Nephron (organoid): ENCODE data around the gene FBXO48.

Source experiments
- H3K27ac Mint-ChIP-seq, 3 experiments: 2 replicates each; pipeline ENCODE4 v1.8.0; 2020; ENCODE audit warnings: mixed read lengths in 3 of 3, mild to moderate bottlenecking in 2 of 3, moderate library complexity in 1 of 3
- H3K27me3 Mint-ChIP-seq: 2 replicates; pipeline ENCODE4 v1.8.0; 2021; ENCODE audit warnings: low read depth, mild to moderate bottlenecking, moderate library complexity, mixed read lengths
- H3K36me3 Mint-ChIP-seq: 2 replicates; pipeline ENCODE4 v1.8.0; 2020; ENCODE audit warnings: low read depth, mixed read lengths
- H3K4me1 Mint-ChIP-seq: 2 replicates; pipeline ENCODE4 v1.8.0; 2020; ENCODE audit warnings: mixed read lengths
- H3K4me3 Mint-ChIP-seq, 3 experiments: 2 replicates each; pipeline ENCODE4 v1.8.0; 2020; ENCODE audit warnings: mild to moderate bottlenecking in 3 of 3, mixed read lengths in 3 of 3, moderate library complexity in 2 of 3
- H3K9me3 Mint-ChIP-seq: 2 replicates; pipeline ENCODE4 v1.8.0; 2020; ENCODE audit warnings: mixed read lengths
- CTCF ChIP-seq, 3 experiments: fragments of 200-600 bp; sonication (generic); IDR thresholded peaks; one replicate each; pipeline ENCODE4 v1.5.0; 2021; ENCODE audit warnings: antibody characterized with exemption in 3 of 3; ENCODE audit not compliant: unreplicated experiment in 3 of 3

Gene FBXO48

GRCh38 chr2:68506170-68506569, 39.1 kb upstream of the FBXO48 start:
- Mint-ChIP-seq H3K4me1 (no peaks in the 10 kb centered on the region), H3K36me3 (peaks cover 15% of the 10 kb centered on the region), H3K27me3 (no peaks in the 10 kb centered on the region), H3K27ac (no peak overlapping the region), H3K9me3 (peaks cover 5% of the 10 kb centered on the region), H3K4me3 (no peak overlapping the region)
- no peak for TF ChIP-seq CTCF (IDR thresholded peaks at IDR 0.05; ENCODE audit: unreplicated experiment in 3 of 3)

- no peak for TF ChIP-seq CTCF (IDR thresholded peaks at IDR 0.05; ENCODE audit: unreplicated experiment in 3 of 3)
- no peaks in the 10 kb centered on the region for H3K27me3 Mint-ChIP-seq
- H3K9me3 Mint-ChIP-seq: peaks cover 5% of the 10 kb centered on the region
- peaks cover 15% of the 10 kb centered on the region for H3K36me3 Mint-ChIP-seq
- H3K27ac Mint-ChIP-seq: no peak overlapping the region
- no peak overlapping the region for H3K4me3 Mint-ChIP-seq
- no peaks in the 10 kb centered on the region for H3K4me1 Mint-ChIP-seq
These were observed 38.6 kb upstream of the FBXO48 start for GRCh38 chr2:68505603-68506159.

- Mint-ChIP-seq H3K4me1 (no peaks in the 10 kb centered on the region), H3K27ac (no peak overlapping the region), H3K9me3 (peaks cover 3% of the 10 kb centered on the region), H3K4me3 (no peak overlapping the region), H3K36me3 (peaks cover 6% of the 10 kb centered on the region), H3K27me3 (no peaks in the 10 kb centered on the region)
- TF ChIP-seq CTCF (IDR thresholded peaks at IDR 0.05; ENCODE audit: unreplicated experiment in 3 of 3): no peak
These were observed 34.7 kb upstream of the FBXO48 start for GRCh38 chr2:68501768-68502167.

GRCh38 chr2:68500649-68501048, 33.6 kb upstream of the FBXO48 start:
- H3K4me1 Mint-ChIP-seq: no peaks in the 10 kb centered on the region
- H3K36me3 Mint-ChIP-seq: peaks cover 6% of the 10 kb centered on the region
- H3K4me3 Mint-ChIP-seq: no peak overlapping the region
- no peak overlapping the region for H3K27ac Mint-ChIP-seq
- TF ChIP-seq CTCF (IDR thresholded peaks at IDR 0.05; ENCODE audit: unreplicated experiment in 3 of 3): no peak
- peaks cover 8% of the 10 kb centered on the region for H3K9me3 Mint-ChIP-seq
- H3K27me3 Mint-ChIP-seq: no peaks in the 10 kb centered on the region

- Mint-ChIP-seq H3K36me3 (peaks cover 16% of the 10 kb centered on the region), H3K27ac (no peak overlapping the region), H3K4me1 (no peaks in the 10 kb centered on the region), H3K27me3 (no peaks in the 10 kb centered on the region), H3K4me3 (no peak overlapping the region), H3K9me3 (peaks cover 16% of the 10 kb centered on the region)
- TF ChIP-seq CTCF (IDR thresholded peaks at IDR 0.05; ENCODE audit: unreplicated experiment in 3 of 3): no peak
These were observed 32.0 kb upstream of the FBXO48 start for GRCh38 chr2:68499133-68499532.

GRCh38 chr2:68491582-68491981, 24.5 kb upstream of the FBXO48 start:
- TF ChIP-seq CTCF (IDR thresholded peaks at IDR 0.05; ENCODE audit: unreplicated experiment in 3 of 3): no peak
- peaks cover 18% of the 10 kb centered on the region for H3K9me3 Mint-ChIP-seq
- H3K27ac Mint-ChIP-seq: no peak overlapping the region
- no peaks in the 10 kb centered on the region for H3K27me3 Mint-ChIP-seq
- no peaks in the 10 kb centered on the region for H3K4me1 Mint-ChIP-seq
- H3K36me3 Mint-ChIP-seq: peaks cover 20% of the 10 kb centered on the region
- no peak overlapping the region for H3K4me3 Mint-ChIP-seq
